ENCODE measurements around the gene RRAGD. TPM values are rescaled to one million over a fixed set of nuclear protein-coding genes. Genes with fewer than 3 reads are reported as not detected.

Gene RRAGD
- total RNA-seq, 1 experiment from 2014 or later: 27.8 TPM

GRCh38 chr6:89321131-89321970 is 90.7 kb downstream of the RRAGD start:
- BruUV-seq (replicated peaks): no TSS peak

GRCh38 chr6:89320012-89320559 is 92.0 kb downstream of the RRAGD start:
- DNase-seq (ENCODE audit: low read depth, low spot score): no peak
- no peaks in the 10 kb centered on the region for H3K4me1 ChIP-seq (ENCODE audit: control insufficient read depth, insufficient read depth, low read length)
- no peaks in the 10 kb centered on the region for H3K36me3 ChIP-seq (ENCODE audit: control insufficient read depth, insufficient read depth, low read length)
- H3K4me3 ChIP-seq (ENCODE audit: low read depth in 2 of 2, low read length in 2 of 2): no peak overlapping the region
- no TSS peak for BruUV-seq (replicated peaks)
- H3K9me3 ChIP-seq (ENCODE audit: control insufficient read depth, insufficient read depth, low read depth, low read length): no peaks in the 10 kb centered on the region
- CTCF ChIA-PET: no interaction called here
- intact Hi-C loops (cut with micrococcal nuclease; ENCODE audit: unreplicated experiment): no loop called here
- POLR2A ChIA-PET: no interaction called here
- H3K27ac ChIP-seq (ENCODE audit: low read length): no peak overlapping the region
- H3K27me3 ChIP-seq (ENCODE audit: control insufficient read depth, insufficient read depth, low read length): no peaks in the 10 kb centered on the region
- in situ Hi-C loops (cut with HindIII; ENCODE audit: low pct_unique_long_range_greater_than_20kb, low sequenced_read_pairs): no loop called here
- no peak for ATAC-seq
- TF ChIP-seq POLR2AphosphoS5 (IDR thresholded peaks at IDR 0.05; ENCODE audit: low read depth, low read length) (no peak), CTCF (IDR thresholded peaks at IDR 0.05) (no peak), TCF7L2 (IDR thresholded peaks at IDR 0.05; ENCODE audit: low read depth, low read length) (no peak), SIN3A (IDR thresholded peaks at IDR 0.05; ENCODE audit: borderline replicate concordance, insufficient read depth, low read depth, low read length) (no peak)

More at GRCh38 chr6:89321131-89321970, 90.7 kb downstream of the RRAGD start:
- H3K9me3 ChIP-seq (ENCODE audit: control insufficient read depth, insufficient read depth, low read depth, low read length): no peaks in the 10 kb centered on the region
- ChIA-PET CTCF (no interaction called here), POLR2A (no interaction called here)
- ATAC-seq: no peak
- H3K4me3 ChIP-seq (ENCODE audit: low read depth in 2 of 2, low read length in 2 of 2): no peak overlapping the region
- no peaks in the 10 kb centered on the region for H3K36me3 ChIP-seq (ENCODE audit: control insufficient read depth, insufficient read depth, low read length)
- intact Hi-C loops (cut with micrococcal nuclease; ENCODE audit: unreplicated experiment): no loop called here
- in situ Hi-C loops (cut with HindIII; ENCODE audit: low pct_unique_long_range_greater_than_20kb, low sequenced_read_pairs): no loop called here
- no peak for DNase-seq (ENCODE audit: low read depth, low spot score)
- TF ChIP-seq POLR2AphosphoS5 (IDR thresholded peaks at IDR 0.05; ENCODE audit: low read depth, low read length) (no peak), CTCF (IDR thresholded peaks at IDR 0.05) (no peak), TCF7L2 (IDR thresholded peaks at IDR 0.05; ENCODE audit: low read depth, low read length) (no peak), REST (IDR thresholded peaks at IDR 0.05; ENCODE audit: insufficient read depth in 1 of 2, low read depth in 2 of 2, low read length in 1 of 2) (no peak), SIN3A (IDR thresholded peaks at IDR 0.05; ENCODE audit: borderline replicate concordance, insufficient read depth, low read depth, low read length) (no peak)
- H3K4me1 ChIP-seq (ENCODE audit: control insufficient read depth, insufficient read depth, low read length): no peaks in the 10 kb centered on the region
- H3K27me3 ChIP-seq (ENCODE audit: control insufficient read depth, insufficient read depth, low read length): no peaks in the 10 kb centered on the region
- no peak overlapping the region for H3K27ac ChIP-seq (ENCODE audit: low read length)

All from Panc1 (cell line).